Kidney (tissue), 14 donors: ENCODE measurements around the gene GPC5. TPM values are rescaled to one million over a fixed set of nuclear protein-coding genes. Genes with fewer than 3 reads are reported as not detected.
"Not testable (repeated sequence)": the region's sequence is repeated elsewhere in the genome, so short reads cannot be mapped to it uniquely, and the experiment has no call there.

ENCODE experiments used
- DNase-seq, 5 donors: peaks; one replicate each; pipeline ENCODE4 v3.0.0-alpha.2; 2013 to 2020
- FAIRE-seq: peaks from 2 replicates; lab custom pipeline; 2012; peaks lifted over from hg19 to GRCh38; lab: Jason Lieb, UNC
- H3K27ac ChIP-seq, 2 donors: one replicate each; pipeline ENCODE4 v1.7.0; 2013; ENCODE audit warnings: low read depth in 2 of 2, low read length in 2 of 2, inconsistent platforms in 1 of 2
- H3K27me3 ChIP-seq: one replicate; pipeline ENCODE4 v1.7.1; 2013; ENCODE audit warnings: low read length, inconsistent platforms; ENCODE audit not compliant: control insufficient read depth, insufficient read depth
- H3K36me3 ChIP-seq, 3 donors: one replicate each; pipeline versions ENCODE4 v1.7.0 to v1.7.1; 2013; ENCODE audit warnings: low read length in 3 of 3, control low read depth in 1 of 3, inconsistent platforms in 1 of 3; ENCODE audit not compliant: insufficient read depth in 3 of 3, control insufficient read depth in 2 of 3
- H3K4me1 ChIP-seq, 3 donors: one replicate each; pipeline versions ENCODE4 v1.7.0 to v1.7.1; 2013; ENCODE audit warnings: low read length in 3 of 3, inconsistent platforms in 1 of 3, low read depth in 1 of 3; ENCODE audit not compliant: control insufficient read depth in 2 of 3, insufficient read depth in 2 of 3
- H3K4me3 ChIP-seq, 3 donors: one replicate each; pipeline versions ENCODE4 v1.7.0 to v1.8.1; 2013; ENCODE audit warnings: low read length in 3 of 3, control low read depth in 1 of 3, inconsistent platforms in 1 of 3
- H3K9ac ChIP-seq, 3 donors: one replicate each; pipeline versions ENCODE4 v1.7.0 to v1.7.1; 2013; ENCODE audit warnings: low read length in 3 of 3, control low read depth in 1 of 3, inconsistent platforms in 1 of 3
- H3K9me3 ChIP-seq, 3 donors: one replicate each; pipeline versions ENCODE4 v1.7.0 to v1.7.1; 2013; ENCODE audit warnings: low read length in 3 of 3, control low read depth in 1 of 3, inconsistent platforms in 1 of 3; ENCODE audit not compliant: control insufficient read depth in 2 of 3, insufficient read depth in 1 of 3
- CTCF ChIP-seq: IDR thresholded peaks from 3 replicates; pipeline ENCODE4 v1.5.1; 2012; ENCODE audit warnings: mild to moderate bottlenecking, moderate library complexity, borderline replicate concordance; ENCODE audit not compliant: insufficient read depth; ENCODE audit errors: extremely low read depth
- intact Hi-C: fragments of 100-400 bp; cut with DNase I; formaldehyde crosslinking; loops from one replicate; pipeline ENCODE4 v1.11.1; 2022
- polyA plus RNA-seq: library from polyadenylated mRNA; stranded (reverse); fragments of 350-450 nt; fragmentation: Illumina TruSeq; extraction: RNeasy Lipid Tissue Mini Kit (QIAGEN cat#74804); gene quantifications from one replicate; pipeline ENCODE4 v1.2.3, GENCODE V29; 2014; ENCODE audit warnings: low read depth, low replicate concordance; ENCODE audit not compliant: insufficient read depth
- total RNA-seq: library from RNA; stranded (reverse); fragmentation: NEBNext Ultra II Directional; extraction: Animal tissue kit (Norgen Biotek cat#: 25700); gene quantifications from one replicate; pipeline ENCODE4 v1.2.1, GENCODE V29; 2021
- donor health status: control.
- donor health status: control.
- donor health status: control.
- donor health status: control.
- donor health status: control.
- donor health status: DM: yes; HTN: yes; CAD: no.
- donor health status: Normal renal cell carcinoma (clear cell type).

GPC5 gene
- total and polyA plus RNA-seq, 2 donors from 2014 or later, result 0.47 to 6.8 TPM

GRCh38 chr13:91351123-91351522 lies 47.3 kb upstream of the GPC5 start:
- H3K36me3 ChIP-seq, result peaks cover 2 to 7% (median 5%) of the 10 kb centered on the region in 3 donors
- no peaks in the 10 kb centered on the region for H3K27me3 ChIP-seq

GRCh38 chr13:91351980-91352379 lies 46.4 kb upstream of the GPC5 start:
- Histone ChIP-seq H3K27me3 (no peaks in the 10 kb centered on the region), H3K9ac (no peak overlapping the region), H3K4me1 (peaks cover 2 to 12% (median 7%) of the 10 kb centered on the region in 3 donors), H3K27ac (no peak overlapping the region), H3K4me3 (peak overlapping the region in 1 of 3 donors; percentile 14), H3K9me3 (no peaks in the 10 kb centered on the region), H3K36me3 (peaks cover 2 to 7% (median 5%) of the 10 kb centered on the region in 3 donors)
- DNase-seq (peak in 1 of 5 donors; percentile 30), FAIRE-seq (no peak)
- TF ChIP-seq CTCF, result no peak
- intact Hi-C loops, result no loop called here

More at GRCh38 chr13:91351123-91351522, 47.3 kb upstream of the GPC5 start:
- TF ChIP-seq CTCF, result no peak
- H3K4me3 ChIP-seq, result no peak overlapping the region
- no peak overlapping the region for H3K27ac ChIP-seq
- intact Hi-C loops, result no loop called here
- H3K4me1 ChIP-seq, result peaks cover 2 to 12% (median 7%) of the 10 kb centered on the region in 3 donors
- no peaks in the 10 kb centered on the region for H3K9me3 ChIP-seq
- FAIRE-seq (no peak), DNase-seq (no peak)
- H3K9ac ChIP-seq, result no peak overlapping the region

GRCh38 chr13:91352891-91353290 lies 45.5 kb upstream of the GPC5 start:
- H3K9ac ChIP-seq, H3K9me3 ChIP-seq, FAIRE-seq, intact Hi-C loops, H3K27me3 ChIP-seq, H3K4me3 ChIP-seq, H3K36me3 ChIP-seq, DNase-seq, H3K27ac ChIP-seq: not testable (repeated sequence)
- H3K4me1 ChIP-seq, result peaks cover 2 to 12% (median 7%) of the 10 kb centered on the region in 3 donors

GRCh38 chr13:91353494-91353893 lies 44.9 kb upstream of the GPC5 start:
- H3K36me3 ChIP-seq, result peaks cover 2 to 7% (median 5%) of the 10 kb centered on the region in 3 donors
- DNase-seq, result no peak
- H3K27me3 ChIP-seq, result no peaks in the 10 kb centered on the region
- intact Hi-C loops, result no loop called here
- TF ChIP-seq CTCF, result no peak
- H3K9me3 ChIP-seq, result no peaks in the 10 kb centered on the region
- no peak overlapping the region for H3K27ac ChIP-seq
- FAIRE-seq, result no peak
- no peak overlapping the region for H3K9ac ChIP-seq
- H3K4me1 ChIP-seq, result peaks cover 2 to 12% (median 7%) of the 10 kb centered on the region in 3 donors
- no peak overlapping the region for H3K4me3 ChIP-seq
